Sciatic nerve (tissue), 2 donors: ENCODE data around the gene ATP2C2. TPM values are rescaled to one million over a fixed set of nuclear protein-coding genes. Genes with fewer than 3 reads are reported as not detected.
"Not testable (repeated sequence)": the region's sequence is repeated elsewhere in the genome, so short reads cannot be mapped to it uniquely, and the experiment has no call there.

ENCODE experiments used
- ATAC-seq: fragments of 200-7000 bp; cut with Tn5 transposase; one replicate; pipeline ENCODE4 v1.9.1; 2020; ENCODE audit warnings: mild to moderate bottlenecking, moderate library complexity
- DNase-seq: peaks from one replicate; pipeline ENCODE4 v3.0.0-alpha.2; 2020; ENCODE audit warnings: low spot score
- intact Hi-C: fragments of 100-400 bp; cut with DNase I; formaldehyde crosslinking; loops from one replicate; pipeline ENCODE4 v1.14.2; 2022
- total RNA-seq: library from RNA; stranded (reverse); fragmentation: NEBNext Ultra II Directional; extraction: Animal tissue kit (Norgen Biotek cat#: 25700); gene quantifications from one replicate; pipeline ENCODE4 v1.2.1, GENCODE V29; 2021
- donor health status: DM: no; HTN: no; CAD: no.
- donor health status: DM: no; HTN: no; CAD: no.

The ATP2C2 gene
- total RNA-seq, 1 donor from 2014 or later: 0.58 TPM

GRCh38 chr16:84339311-84339710 is 29.0 kb upstream of the ATP2C2 start:
- DNase-seq: no peak
- ATAC-seq: peak; percentile 79
- intact Hi-C loops: no loop called here

GRCh38 chr16:84339766-84340165 is 28.6 kb upstream of the ATP2C2 start:
- DNase-seq (no peak), ATAC-seq (no peak)
- intact Hi-C loops: no loop called here

GRCh38 chr16:84340325-84341040 is 27.9 kb upstream of the ATP2C2 start:
- intact Hi-C loops: no loop called here
- peak; percentile 59 for ATAC-seq
- DNase-seq: no peak

GRCh38 chr16:84341528-84342295 is 26.6 kb upstream of the ATP2C2 start:
- DNase-seq (no peak), ATAC-seq (no peak)
- intact Hi-C loops: no loop called here

- DNase-seq, ATAC-seq, intact Hi-C loops: not testable (repeated sequence)
These were observed 24.5 kb upstream of the ATP2C2 start for GRCh38 chr16:84343800-84344199.

GRCh38 chr16:84344781-84345180 is 23.6 kb upstream of the ATP2C2 start:
- ATAC-seq (no peak), DNase-seq (no peak)
- intact Hi-C loops: no loop called here

GRCh38 chr16:84347161-84347560 is 21.2 kb upstream of the ATP2C2 start:
- DNase-seq (no peak), ATAC-seq (no peak)
- intact Hi-C loops: no loop called here

- ATAC-seq: no peak
- intact Hi-C loops: no loop called here
- no peak for DNase-seq
These were observed 19.9 kb upstream of the ATP2C2 start for GRCh38 chr16:84348386-84348888.

- intact Hi-C loops: no loop called here
- no peak for DNase-seq
- no peak for ATAC-seq
These were observed 18.3 kb upstream of the ATP2C2 start for GRCh38 chr16:84349862-84350684.

- ATAC-seq (no peak), DNase-seq (no peak)
- intact Hi-C loops: no loop called here
These were observed 17.5 kb upstream of the ATP2C2 start for GRCh38 chr16:84350685-84351400.

- intact Hi-C loops: no loop called here
- no peak for DNase-seq
- no peak for ATAC-seq
These were observed 16.7 kb upstream of the ATP2C2 start for GRCh38 chr16:84351630-84352029.

- no peak for ATAC-seq
- intact Hi-C loops: no loop called here
- DNase-seq: no peak
These were observed 14.0 kb upstream of the ATP2C2 start for GRCh38 chr16:84354306-84354705.

GRCh38 chr16:84355149-84355548 is 13.2 kb upstream of the ATP2C2 start:
- intact Hi-C loops: no loop called here
- ATAC-seq: no peak
- no peak for DNase-seq

- ATAC-seq: no peak
- DNase-seq: no peak
These were observed 12.2 kb upstream of the ATP2C2 start for GRCh38 chr16:84356176-84356575.

GRCh38 chr16:84356591-84357116 is 11.7 kb upstream of the ATP2C2 start:
- no peak for DNase-seq
- intact Hi-C loops: no loop called here
- peak; percentile 88 for ATAC-seq

More at GRCh38 chr16:84356176-84356575, 12.2 kb upstream of the ATP2C2 start:
- intact Hi-C loops: no loop called here

GRCh38 chr16:84357191-84357651 is 11.1 kb upstream of the ATP2C2 start:
- DNase-seq (no peak), ATAC-seq (peak; percentile 59)
- intact Hi-C loops: no loop called here

- intact Hi-C loops: no loop called here
- DNase-seq (no peak), ATAC-seq (no peak)
These were observed 9.6 kb upstream of the ATP2C2 start for GRCh38 chr16:84358601-84359295.

- DNase-seq: no peak
- ATAC-seq: no peak
- intact Hi-C loops: no loop called here
These were observed 9.0 kb upstream of the ATP2C2 start for GRCh38 chr16:84359326-84359725.
